Measurements from ENCODE around the gene PTPN22. TPM values are rescaled to one million over a fixed set of nuclear protein-coding genes. Genes with fewer than 3 reads are reported as not detected.

The PTPN22 gene
- total RNA-seq, 6 experiments from 2014 or later = 0.48 to 1.6 (median 1.2) TPM

DNA sequence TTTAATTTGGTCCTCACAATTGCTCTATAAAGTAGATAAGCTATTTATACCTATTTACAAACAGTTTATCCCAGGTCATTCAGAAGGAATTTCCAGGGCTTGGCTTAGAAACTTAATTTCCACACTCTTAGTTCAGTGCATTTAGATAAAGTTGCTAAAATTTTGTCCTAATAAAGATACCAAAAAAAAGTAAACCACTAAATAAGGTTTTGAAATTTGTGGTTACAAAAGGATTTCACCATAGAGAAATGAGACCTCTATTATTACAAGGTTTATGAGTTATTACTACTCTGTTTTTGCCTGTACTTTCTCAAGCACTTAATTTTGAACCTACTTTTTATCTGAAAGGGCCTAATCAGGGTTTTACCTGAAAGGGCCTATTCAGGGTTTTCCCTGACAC is 22.4 kb downstream of the PTPN22 start:
- no peaks in the 10 kb centered on the region for H3K9me3 ChIP-seq
- no peak overlapping the region for H3K4me3 ChIP-seq
- no peak for DNase-seq
- no peak for TF ChIP-seq POLR2A (IDR thresholded peaks at IDR 0.05)
- no peak for TF ChIP-seq CTCF (IDR thresholded peaks at IDR 0.05)
- no peak for ATAC-seq
- H3K36me3 ChIP-seq = no peaks in the 10 kb centered on the region
- H3K4me1 ChIP-seq = no peaks in the 10 kb centered on the region
- H3K27ac ChIP-seq = no peak overlapping the region
- intact Hi-C loops (cut with DNase I) = no loop called here
- no peaks in the 10 kb centered on the region for H3K27me3 ChIP-seq

- ATAC-seq (no peak), DNase-seq (no peak)
- Histone ChIP-seq H3K27ac (no peak overlapping the region), H3K27me3 (no peaks in the 10 kb centered on the region), H3K9me3 (no peaks in the 10 kb centered on the region), H3K36me3 (no peaks in the 10 kb centered on the region), H3K4me1 (no peaks in the 10 kb centered on the region), H3K4me3 (no peak overlapping the region)
- intact Hi-C loops (cut with DNase I) = no loop called here
- 54% methylated on average over 2 of the region's 2 CpGs for WGBS (ENCODE audit: insufficient coverage, low coverage, low lambda C conversion rate, missing lambda C conversion rate)
- TF ChIP-seq POLR2A (IDR thresholded peaks at IDR 0.05) = no peak
Observed at GRCh38 chr1:113846391-113847035, 25.0 kb downstream of the PTPN22 start.

DNA sequence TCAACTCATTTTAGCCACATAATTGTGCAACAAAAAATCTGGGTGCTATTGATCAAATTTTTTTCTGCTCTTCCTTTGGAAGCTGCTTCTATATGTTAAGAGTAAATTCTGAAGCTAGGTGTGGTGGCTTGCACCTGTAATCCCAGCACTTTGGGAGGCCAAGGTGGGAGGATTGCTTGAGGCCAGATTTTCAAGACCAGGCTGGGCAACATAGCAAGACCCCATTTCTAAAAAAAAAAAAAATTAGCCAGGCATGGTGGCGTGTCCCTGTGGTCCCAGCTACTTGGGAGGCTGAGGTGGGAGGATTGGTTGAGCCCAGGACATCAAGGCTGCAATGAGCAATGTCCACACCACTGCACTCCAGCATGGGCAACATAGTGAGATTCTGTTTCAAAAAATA is 35.0 kb downstream of the PTPN22 start:
- Histone ChIP-seq H3K27ac (no peak overlapping the region), H3K4me1 (no peaks in the 10 kb centered on the region), H3K4me3 (no peak overlapping the region), H3K27me3 (no peaks in the 10 kb centered on the region), H3K9me3 (no peaks in the 10 kb centered on the region), H3K36me3 (no peaks in the 10 kb centered on the region)
- intact Hi-C loops (cut with DNase I) = no loop called here
- no peak for DNase-seq
- ATAC-seq = no peak
- WGBS (ENCODE audit: insufficient coverage, low coverage, low lambda C conversion rate, missing lambda C conversion rate) = no CpG with 5 or more reads among the region's 1 CpG
- TF ChIP-seq POLR2A (IDR thresholded peaks at IDR 0.05) (no peak), CTCF (IDR thresholded peaks at IDR 0.05) (no peak)

DNA sequence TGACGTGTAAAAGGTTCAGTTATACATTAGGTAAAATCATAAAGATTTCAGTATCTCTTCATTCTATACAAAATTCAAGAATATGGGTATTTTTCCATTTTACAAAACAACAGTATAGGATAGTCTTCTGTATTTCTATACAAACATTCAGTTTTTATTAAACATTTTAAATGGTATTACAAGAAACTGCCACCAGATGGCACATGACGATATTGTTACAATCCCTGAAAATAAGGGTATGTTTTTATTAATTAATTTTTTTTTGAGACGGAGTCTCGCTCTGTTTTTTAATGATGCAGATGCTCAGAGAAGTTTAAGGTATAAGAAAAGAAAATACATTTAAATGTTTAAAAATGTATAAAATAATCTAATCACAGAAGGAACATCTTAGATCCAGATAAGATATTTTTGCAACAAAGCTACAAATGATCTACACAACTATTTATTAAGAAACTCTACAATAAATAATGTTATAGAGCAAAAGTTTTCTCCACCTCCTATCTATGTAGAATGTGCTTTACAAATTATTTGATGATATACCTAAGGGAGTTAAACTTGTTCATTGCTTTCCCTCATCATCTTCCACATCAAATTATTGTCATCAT is 35.7 kb downstream of the PTPN22 start:
- H3K9me3 ChIP-seq = no peaks in the 10 kb centered on the region
- no peak overlapping the region for H3K27ac ChIP-seq
- no peaks in the 10 kb centered on the region for H3K4me1 ChIP-seq
- intact Hi-C loops (cut with DNase I) = no loop called here
- TF ChIP-seq CTCF (IDR thresholded peaks at IDR 0.05) (peak; percentile 52 to 74 (median 64)), POLR2A (IDR thresholded peaks at IDR 0.05) (no peak)
- peak in 3 of 4 donors; percentile 53 to 63 (median 56) for ATAC-seq
- H3K4me3 ChIP-seq = no peak overlapping the region
- 8% methylated on average over 4 of the region's 4 CpGs for WGBS (ENCODE audit: insufficient coverage, low coverage, low lambda C conversion rate, missing lambda C conversion rate)
- no peaks in the 10 kb centered on the region for H3K27me3 ChIP-seq
- DNase-seq = no peak
- no peaks in the 10 kb centered on the region for H3K36me3 ChIP-seq

DNA sequence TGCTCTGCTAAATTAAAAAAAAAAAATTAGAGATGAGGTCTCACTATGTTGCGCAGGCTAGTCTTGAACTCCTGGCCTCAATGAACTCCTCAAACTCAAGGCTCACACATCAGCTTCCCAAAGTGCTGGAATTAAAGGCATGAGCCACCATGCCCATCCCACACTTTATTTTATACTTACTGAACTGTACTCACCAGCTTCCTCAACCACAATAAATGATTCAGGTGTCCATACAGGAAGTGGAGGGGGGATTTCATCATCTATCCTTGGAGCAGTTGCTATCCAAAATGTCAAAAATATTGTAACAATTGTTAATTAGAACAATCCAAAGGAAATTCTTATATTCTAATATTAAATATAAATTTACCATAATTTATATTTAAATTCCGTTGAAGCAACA is 36.8 kb downstream of the PTPN22 start:
- TF ChIP-seq CTCF (IDR thresholded peaks at IDR 0.05) = no peak
- TF ChIP-seq POLR2A (IDR thresholded peaks at IDR 0.05) = no peak
- ATAC-seq (no peak), DNase-seq (no peak)
- Histone ChIP-seq H3K27ac (no peak overlapping the region), H3K9me3 (no peaks in the 10 kb centered on the region), H3K36me3 (no peaks in the 10 kb centered on the region), H3K27me3 (no peaks in the 10 kb centered on the region), H3K4me3 (no peak overlapping the region), H3K4me1 (no peaks in the 10 kb centered on the region)
- 87% methylated on average over 2 of the region's 2 CpGs for WGBS (ENCODE audit: insufficient coverage, low coverage, low lambda C conversion rate, missing lambda C conversion rate)
- intact Hi-C loops (cut with DNase I) = no loop called here
